Brain microvascular endothelial cell (primary cell): ENCODE results near the gene SPINT3.

Experiments used
- DNase-seq: peaks from one replicate; pipeline ENCODE4 v3.0.0-alpha.2; 2020
- H3K27ac ChIP-seq: fragments of 250-450 bp; sonication (Bioruptor Pico); 2 replicates; pipeline ENCODE4 v1.5.1; 2020; ENCODE audit warnings: mild to moderate bottlenecking, moderate library complexity
- H3K27me3 ChIP-seq: fragments of 250-450 bp; sonication (Bioruptor Pico); replicated peaks from 2 replicates; pipeline ENCODE4 v1.5.1; 2020; ENCODE audit warnings: mild to moderate bottlenecking
- H3K36me3 ChIP-seq: fragments of 250-450 bp; sonication (Bioruptor Pico); replicated peaks from 2 replicates; pipeline ENCODE4 v1.5.1; 2020; ENCODE audit warnings: mild to moderate bottlenecking
- H3K4me3 ChIP-seq: 2 replicates; pipeline ENCODE4 v1.5.1; 2011; ENCODE audit warnings: low read depth, mild to moderate bottlenecking, control low read depth, low read length, moderate library complexity
- CTCF ChIP-seq: IDR thresholded peaks from 2 replicates; pipeline ENCODE4 v1.5.1; 2011; ENCODE audit warnings: low read depth, mild to moderate bottlenecking, moderate library complexity, low read length, control low read depth, inconsistent platforms; ENCODE audit errors: missing control alignments
- in situ Hi-C: cut with HindIII; loops from 2 replicates; pipeline ENCODE4 v1.10.0; 2017; ENCODE audit warnings: low sequenced_read_pairs, low pct_ligation_motif_present

The SPINT3 gene

GRCh38 chr20:45470262-45470931 is 45.0 kb downstream of the SPINT3 start:
- in situ Hi-C loops: no loop called here
- Histone ChIP-seq H3K27me3 (peaks cover 55% of the 10 kb centered on the region), H3K36me3 (no peaks in the 10 kb centered on the region), H3K27ac (no peak overlapping the region), H3K4me3 (peak overlapping the region; percentile 26)
- no peak for DNase-seq
- no peak for TF ChIP-seq CTCF

DNA sequence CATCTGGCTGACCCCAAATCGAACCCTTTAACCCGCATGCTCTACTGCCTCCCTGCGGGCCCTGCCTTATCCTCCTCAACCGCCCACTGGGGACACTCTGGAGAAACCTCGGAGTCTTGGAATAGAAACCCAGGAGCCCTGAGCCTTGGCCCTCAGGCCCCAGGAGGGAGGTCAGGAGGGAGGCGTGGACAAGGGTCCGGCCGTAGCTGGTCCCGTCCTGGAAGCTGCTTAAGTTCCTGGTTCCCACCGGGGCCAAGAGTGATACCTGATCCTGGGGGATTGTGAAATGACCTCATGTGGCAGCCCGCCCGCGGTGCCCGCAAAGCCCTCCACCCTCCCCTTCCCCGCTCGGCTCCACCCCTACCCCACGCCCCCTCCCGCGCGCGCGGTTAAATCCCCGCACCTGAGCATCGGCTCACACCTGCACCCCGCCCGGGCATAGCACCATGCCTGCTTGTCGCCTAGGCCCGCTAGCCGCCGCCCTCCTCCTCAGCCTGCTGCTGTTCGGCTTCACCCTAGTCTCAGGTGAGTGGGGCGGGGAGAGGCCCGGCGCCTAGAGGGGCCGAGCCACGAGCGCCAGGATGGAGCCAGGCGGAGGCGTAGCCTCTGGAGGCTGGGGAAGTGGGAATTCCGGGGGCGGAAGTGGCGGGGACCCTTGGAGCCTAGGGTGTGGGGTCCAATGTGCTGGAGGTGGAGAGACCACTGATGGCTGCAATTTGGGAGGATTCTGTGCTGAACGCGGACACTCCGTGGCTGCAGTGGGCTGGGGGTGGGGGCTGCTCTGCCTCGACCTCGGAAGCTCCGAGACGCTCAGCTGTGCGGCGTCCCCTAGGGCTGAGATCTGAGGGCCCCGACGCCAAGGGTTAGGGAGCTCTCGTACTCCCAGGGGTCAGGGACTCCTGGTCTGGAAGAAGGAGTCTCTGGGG is 45.8 kb downstream of the SPINT3 start, which contains the start of gene WFDC2:
WFDC2 (plus strand) TSS at position 418 of the 926 bp plus-strand sequence; CDS start at position 447, 29 bp downstream.
- in situ Hi-C loops: no loop called here
- DNase-seq: no peak
- Histone ChIP-seq H3K4me3 (peak within 1 kb of the TSS; percentile 26), H3K27ac (no peak within 1 kb of the TSS), H3K27me3 (peaks cover 53% of the 10 kb centered on the region), H3K36me3 (no peaks in the 10 kb centered on the region)
- no peak for TF ChIP-seq CTCF

GRCh38 chr20:45467861-45468260 is 47.6 kb downstream of the SPINT3 start:
- H3K36me3 ChIP-seq: no peaks in the 10 kb centered on the region
- H3K4me3 ChIP-seq: no peak overlapping the region
- no peak overlapping the region for H3K27ac ChIP-seq
- H3K27me3 ChIP-seq: peaks cover 57% of the 10 kb centered on the region
- in situ Hi-C loops: no loop called here
- no peak for TF ChIP-seq CTCF
- DNase-seq: no peak

DNA sequence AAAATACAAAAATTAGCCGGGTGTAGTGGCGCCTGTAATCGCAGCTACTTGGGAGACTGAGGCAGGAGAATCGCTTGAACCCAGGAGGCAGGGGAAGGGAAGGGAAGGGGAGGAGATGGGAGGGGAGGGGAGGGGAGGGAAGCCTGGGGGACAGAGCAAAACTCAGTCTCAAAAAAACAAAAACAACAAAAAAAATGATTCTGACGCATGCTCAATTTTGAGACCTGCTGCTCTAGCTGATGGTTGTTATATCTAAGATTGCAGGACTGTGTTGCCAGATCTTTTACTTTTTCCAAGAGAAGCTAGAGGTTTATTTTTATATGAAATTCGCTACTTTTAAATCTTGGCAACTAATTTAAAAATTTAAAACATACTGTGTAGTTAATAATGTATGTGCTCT is 48.2 kb downstream of the SPINT3 start:
- Histone ChIP-seq H3K27me3 (peaks cover 61% of the 10 kb centered on the region), H3K27ac (no peak overlapping the region), H3K36me3 (no peaks in the 10 kb centered on the region), H3K4me3 (no peak overlapping the region)
- in situ Hi-C loops: no loop called here
- DNase-seq: no peak
- no peak for TF ChIP-seq CTCF

DNA sequence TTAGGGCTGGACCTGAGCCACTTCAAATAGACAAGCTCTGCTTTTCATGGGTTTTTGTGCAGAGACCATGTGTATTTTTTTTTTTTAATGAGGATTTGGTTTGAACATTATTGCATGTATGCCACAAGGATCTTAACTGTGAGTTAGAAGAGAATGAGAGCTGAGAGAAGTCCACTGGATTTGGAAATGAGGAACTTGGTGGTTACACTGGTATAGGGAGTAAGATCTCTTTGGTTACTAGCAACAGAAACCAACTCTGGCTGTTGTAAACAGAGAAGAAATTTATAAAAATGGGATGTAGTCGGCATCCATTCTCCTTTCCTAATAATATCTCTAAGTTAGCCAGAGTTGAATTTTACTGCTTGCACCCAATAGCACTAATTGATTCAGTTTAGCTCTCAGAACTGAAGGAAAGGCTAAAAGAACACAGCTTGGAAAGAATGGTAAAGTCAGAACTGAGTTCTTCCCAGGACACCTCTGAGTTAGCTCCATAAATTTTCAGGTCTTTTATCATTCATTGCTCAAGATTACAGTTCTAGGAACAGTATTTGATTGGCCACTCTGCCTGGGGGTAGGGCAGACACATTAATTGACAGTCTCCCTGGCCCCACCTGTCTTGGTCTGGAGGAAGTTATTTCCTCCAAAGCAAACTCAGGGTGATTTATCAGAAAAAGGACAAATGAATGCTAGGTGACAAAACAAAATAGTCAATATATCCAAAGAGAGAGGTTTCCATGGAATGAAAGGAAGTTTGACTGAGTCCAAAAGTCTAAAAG is 49.7 kb downstream of the SPINT3 start:
- in situ Hi-C loops: no loop called here
- Histone ChIP-seq H3K4me3 (no peak overlapping the region), H3K36me3 (no peaks in the 10 kb centered on the region), H3K27me3 (peaks cover 49% of the 10 kb centered on the region), H3K27ac (no peak overlapping the region)
- no peak for DNase-seq
- TF ChIP-seq CTCF: no peak
